Measurements from ENCODE around the gene NANOGP8.
"Not testable (repeated sequence)": the region's sequence is repeated elsewhere in the genome, so short reads cannot be mapped to it uniquely, and the experiment has no call there.

Gene NANOGP8

GRCh38 chr15:35090104-35090807, 5.2 kb upstream of the NANOGP8 start:
- no peak for DNase-seq (ENCODE audit: low spot score)
- no peak overlapping the region for H3K27ac ChIP-seq
- ChIA-PET POLR2A (ENCODE audit: low non-redundant PET) (no interaction called here), CTCF (interaction anchor here (0.6 to 0.9 kb wide), 2 partner anchors 25 to 687 kb away, joined by 3 to 4 read pairs; no protein-coding TSS in a partner anchor)
- TF ChIP-seq, protein P1, sequence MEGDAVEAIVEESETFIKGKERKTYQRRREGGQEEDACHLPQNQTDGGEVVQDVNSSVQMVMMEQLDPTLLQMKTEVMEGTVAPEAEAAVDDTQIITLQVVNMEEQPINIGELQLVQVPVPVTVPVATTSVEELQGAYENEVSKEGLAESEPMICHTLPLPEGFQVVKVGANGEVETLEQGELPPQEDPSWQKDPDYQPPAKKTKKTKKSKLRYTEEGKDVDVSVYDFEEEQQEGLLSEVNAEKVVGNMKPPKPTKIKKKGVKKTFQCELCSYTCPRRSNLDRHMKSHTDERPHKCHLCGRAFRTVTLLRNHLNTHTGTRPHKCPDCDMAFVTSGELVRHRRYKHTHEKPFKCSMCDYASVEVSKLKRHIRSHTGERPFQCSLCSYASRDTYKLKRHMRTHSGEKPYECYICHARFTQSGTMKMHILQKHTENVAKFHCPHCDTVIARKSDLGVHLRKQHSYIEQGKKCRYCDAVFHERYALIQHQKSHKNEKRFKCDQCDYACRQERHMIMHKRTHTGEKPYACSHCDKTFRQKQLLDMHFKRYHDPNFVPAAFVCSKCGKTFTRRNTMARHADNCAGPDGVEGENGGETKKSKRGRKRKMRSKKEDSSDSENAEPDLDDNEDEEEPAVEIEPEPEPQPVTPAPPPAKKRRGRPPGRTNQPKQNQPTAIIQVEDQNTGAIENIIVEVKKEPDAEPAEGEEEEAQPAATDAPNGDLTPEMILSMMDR (conservative IDR thresholded peaks at IDR 0.05; ENCODE audit: low read depth), result no peak

GRCh38 chr15:35089551-35089950, 4.5 kb upstream of the NANOGP8 start:
- no peak for DNase-seq (ENCODE audit: low spot score)
- POLR2A ChIA-PET (ENCODE audit: low non-redundant PET), result no interaction called here
- TF ChIP-seq, protein P1 (conservative IDR thresholded peaks at IDR 0.05; ENCODE audit: low read depth), result no peak
- CTCF ChIA-PET, result interaction anchor here (0.6 to 0.9 kb wide), 2 partner anchors 24 to 688 kb away, joined by 3 to 4 read pairs; no protein-coding TSS in a partner anchor
- H3K27ac ChIP-seq, result no peak overlapping the region

DNA sequence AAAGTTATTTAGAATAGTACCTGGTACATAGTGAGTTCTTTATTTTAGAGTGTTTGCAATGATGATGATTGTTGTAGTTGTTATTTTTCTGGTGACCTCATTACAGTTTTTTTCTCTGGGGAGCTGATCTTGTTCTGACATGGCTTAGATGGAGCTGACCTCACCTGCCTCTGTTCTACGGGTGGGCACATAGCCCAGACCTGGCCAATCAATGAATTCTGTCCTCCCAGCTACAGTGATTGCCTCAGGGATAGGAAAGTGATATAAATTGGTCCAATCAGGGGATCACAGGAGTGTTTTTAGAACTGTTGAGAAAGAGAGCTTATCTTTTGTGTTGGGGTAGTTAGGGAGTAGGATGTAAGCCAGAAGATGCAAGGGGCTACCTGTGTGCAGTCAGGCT, 3.2 kb upstream of the NANOGP8 start:
- POLR2A ChIA-PET (ENCODE audit: low non-redundant PET), result no interaction called here
- DNase-seq (ENCODE audit: low spot score), result no peak
- no peak overlapping the region for H3K27ac ChIP-seq
- CTCF ChIA-PET, result no interaction called here
- TF ChIP-seq, protein P1 (conservative IDR thresholded peaks at IDR 0.05; ENCODE audit: low read depth), result no peak

- ChIA-PET CTCF (no interaction called here), POLR2A (ENCODE audit: low non-redundant PET) (no interaction called here)
- no peak overlapping the region for H3K27ac ChIP-seq
- DNase-seq (ENCODE audit: low spot score), result no peak
- TF ChIP-seq, protein P1 (conservative IDR thresholded peaks at IDR 0.05; ENCODE audit: low read depth), result no peak
Measured at GRCh38 chr15:35087759-35088158, 2.7 kb upstream of the NANOGP8 start.

DNA sequence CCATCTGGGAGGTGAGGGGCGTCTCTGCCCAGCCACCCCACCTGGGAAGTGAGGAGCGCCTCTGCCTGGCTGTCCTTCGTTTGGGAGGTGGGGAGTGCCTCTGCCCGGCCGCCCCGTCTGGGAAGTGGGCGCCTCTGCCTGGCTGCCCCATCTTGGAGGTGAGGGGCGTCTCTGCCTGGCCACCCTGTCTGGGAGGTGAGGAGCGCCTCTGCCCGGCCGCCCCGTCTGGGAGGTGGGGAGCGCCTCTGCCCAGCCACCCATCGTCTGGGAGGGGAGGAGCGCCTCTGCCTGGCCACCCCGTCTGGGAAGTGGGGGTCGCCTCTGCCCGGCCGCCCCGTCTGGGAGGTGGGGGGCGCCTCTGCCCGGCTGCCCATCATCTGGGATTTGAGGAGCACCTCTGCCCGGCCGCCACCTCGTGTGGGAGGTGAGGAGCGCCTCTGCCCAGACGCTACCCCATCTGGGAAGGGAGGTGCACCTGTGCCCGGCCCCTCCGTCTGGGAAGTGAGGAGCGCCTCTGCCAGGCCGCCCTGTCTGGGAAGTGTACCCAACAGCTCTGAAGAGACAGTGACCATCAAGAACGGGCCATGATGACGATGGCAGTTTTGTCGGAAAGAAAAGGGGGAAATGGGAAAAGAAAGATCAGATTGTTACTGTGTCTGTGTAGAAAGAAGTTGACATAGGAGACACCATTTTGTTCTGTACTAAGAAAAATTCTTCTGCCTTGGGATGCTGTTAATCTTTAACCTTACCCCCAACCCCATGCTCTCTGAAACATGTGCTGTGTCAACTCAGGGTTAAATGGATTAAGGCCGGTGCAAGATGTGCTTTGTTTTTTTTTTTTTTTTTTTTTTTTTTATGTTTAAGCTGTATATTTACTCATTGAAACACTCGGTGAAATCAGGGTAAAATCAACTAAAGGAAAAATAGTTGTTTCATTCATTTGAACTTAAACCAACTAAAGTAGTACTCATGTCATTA, 2.4 kb downstream of the NANOGP8 start:
- DNase-seq (ENCODE audit: low spot score); H3K27ac ChIP-seq; CTCF ChIA-PET; POLR2A ChIA-PET (ENCODE audit: low non-redundant PET): not testable (repeated sequence)

DNA sequence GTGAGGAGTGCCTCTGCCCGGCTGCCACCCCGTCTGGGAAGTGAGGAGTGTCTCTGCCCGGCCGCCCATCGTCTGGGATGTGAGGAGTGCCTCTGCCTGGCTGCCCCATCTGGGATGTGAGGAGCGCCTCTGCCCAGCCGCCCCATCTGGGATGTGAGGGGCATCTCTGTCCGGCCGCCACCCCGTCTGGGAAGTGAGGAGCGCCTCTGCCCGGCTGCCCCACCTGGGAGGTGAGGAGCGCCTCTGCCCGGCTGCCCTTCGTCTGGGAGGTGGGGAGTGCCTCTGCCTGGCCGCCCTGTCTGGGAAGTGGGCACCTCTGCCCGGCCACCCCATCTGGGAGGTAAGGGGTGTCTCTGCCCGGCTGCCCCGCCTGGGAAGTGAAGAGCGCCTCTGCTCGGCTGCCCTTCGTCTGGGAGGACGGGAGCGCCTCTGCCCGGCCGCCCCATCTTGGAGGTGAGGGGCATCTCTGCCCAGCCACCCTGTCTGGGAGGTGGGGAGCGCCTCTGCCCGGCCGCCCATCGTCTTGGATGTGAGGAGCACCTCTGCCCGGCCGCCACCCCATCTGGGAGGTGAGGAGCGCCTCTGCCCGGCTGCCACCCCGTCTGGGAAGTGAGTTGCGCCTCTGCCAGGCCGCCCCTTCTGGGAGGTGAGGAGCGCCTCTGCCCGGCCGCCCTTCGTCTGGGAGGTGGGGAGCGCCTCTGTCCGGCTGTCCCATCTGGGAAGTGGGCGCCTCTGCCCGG, 3.3 kb downstream of the NANOGP8 start:
- H3K27ac ChIP-seq; DNase-seq (ENCODE audit: low spot score); POLR2A ChIA-PET (ENCODE audit: low non-redundant PET); CTCF ChIA-PET: not testable (repeated sequence)

GRCh38 chr15:35080226-35080625, 4.9 kb downstream of the NANOGP8 start:
- TF ChIP-seq, protein P1 (conservative IDR thresholded peaks at IDR 0.05; ENCODE audit: low read depth), result no peak
- H3K27ac ChIP-seq, result no peak overlapping the region
- POLR2A ChIA-PET (ENCODE audit: low non-redundant PET), result no interaction called here
- no peak for DNase-seq (ENCODE audit: low spot score)
- CTCF ChIA-PET, result no interaction called here

Data from RWPE1 (cell line).